Transverse colon (tissue), 4 donors: ENCODE data around the gene OR8B3.

Source experiments
- EP300 ChIP-seq: sonication (generic); formaldehyde crosslinking; IDR thresholded peaks from one replicate; pipeline ENCODE4 v1.6.1; 2017; ENCODE audit warnings: antibody characterized with exemption, low read depth
- POLR2A ChIP-seq: fragments of 450-650 bp; IDR thresholded peaks from one replicate; pipeline ENCODE4 v1.6.1; 2016; ENCODE audit warnings: antibody characterized with exemption, mild to moderate bottlenecking, moderate library complexity
- POLR2AphosphoS5 ChIP-seq, 3 donors: sonication (generic); formaldehyde crosslinking; IDR thresholded peaks; one replicate each; pipeline ENCODE4 v1.6.1; 2016; ENCODE audit warnings: antibody characterized with exemption in 3 of 3
- TF ChIP-seq, protein P1 (sequence below), 5 experiments: fragments of 200-600 bp in 3 of 5; fragments of 450-650 bp in 2 of 5; sonication (generic) in 3 of 5; IDR thresholded peaks; 1 replicate in 2 of 5; 2 replicates in 3 of 5; pipeline ENCODE4 v1.5.1; 2016 to 2017; ENCODE audit warnings: antibody characterized with exemption in 5 of 5, inconsistent platforms in 3 of 5, mild to moderate bottlenecking in 2 of 5, moderate library complexity in 1 of 5

DNA sequence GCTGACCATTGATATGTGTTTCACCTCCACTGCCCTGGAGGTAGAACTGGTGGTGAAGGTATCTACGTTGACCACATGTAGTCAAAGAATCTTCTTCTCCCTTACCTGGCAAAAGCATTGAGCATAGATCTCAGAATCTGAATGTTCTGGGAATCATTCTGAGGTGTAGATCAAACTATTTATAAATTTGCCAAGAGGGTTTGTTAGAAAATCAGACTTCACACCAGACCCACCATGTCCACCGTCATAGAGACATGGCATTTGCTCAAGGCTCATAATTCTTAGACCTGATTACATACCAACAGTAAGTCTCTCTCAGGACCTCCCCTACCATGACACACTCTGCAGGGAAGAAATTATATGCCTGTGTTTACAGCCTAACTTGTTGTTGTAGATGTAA lies 14.4 kb downstream of the OR8B3 start, which contains the start of gene OR8B2:
- TF ChIP-seq, protein P1, sequence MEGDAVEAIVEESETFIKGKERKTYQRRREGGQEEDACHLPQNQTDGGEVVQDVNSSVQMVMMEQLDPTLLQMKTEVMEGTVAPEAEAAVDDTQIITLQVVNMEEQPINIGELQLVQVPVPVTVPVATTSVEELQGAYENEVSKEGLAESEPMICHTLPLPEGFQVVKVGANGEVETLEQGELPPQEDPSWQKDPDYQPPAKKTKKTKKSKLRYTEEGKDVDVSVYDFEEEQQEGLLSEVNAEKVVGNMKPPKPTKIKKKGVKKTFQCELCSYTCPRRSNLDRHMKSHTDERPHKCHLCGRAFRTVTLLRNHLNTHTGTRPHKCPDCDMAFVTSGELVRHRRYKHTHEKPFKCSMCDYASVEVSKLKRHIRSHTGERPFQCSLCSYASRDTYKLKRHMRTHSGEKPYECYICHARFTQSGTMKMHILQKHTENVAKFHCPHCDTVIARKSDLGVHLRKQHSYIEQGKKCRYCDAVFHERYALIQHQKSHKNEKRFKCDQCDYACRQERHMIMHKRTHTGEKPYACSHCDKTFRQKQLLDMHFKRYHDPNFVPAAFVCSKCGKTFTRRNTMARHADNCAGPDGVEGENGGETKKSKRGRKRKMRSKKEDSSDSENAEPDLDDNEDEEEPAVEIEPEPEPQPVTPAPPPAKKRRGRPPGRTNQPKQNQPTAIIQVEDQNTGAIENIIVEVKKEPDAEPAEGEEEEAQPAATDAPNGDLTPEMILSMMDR (IDR thresholded peaks at IDR 0.05): no peak
- no peak for TF ChIP-seq POLR2A
- TF ChIP-seq EP300: no peak
- TF ChIP-seq POLR2AphosphoS5 (IDR thresholded peaks at IDR 0.05): no peak
